SHP77 treated with DMSO at 0.1 percent for 48 hours (cell line): ENCODE data around the gene RAP1GAP2.
"Not testable (repeated sequence)": the region's sequence is repeated elsewhere in the genome, so short reads cannot be mapped to it uniquely, and the experiment has no call there.

Source experiments
- DNase-seq: peaks from one replicate; lab custom pipeline; 2025; lab: John Stamatoyannopoulos, UW

Gene RAP1GAP2

GRCh38 chr17:2885733-2886132, 89.5 kb downstream of the RAP1GAP2 start:
- DNase-seq = peak; percentile 68

DNA sequence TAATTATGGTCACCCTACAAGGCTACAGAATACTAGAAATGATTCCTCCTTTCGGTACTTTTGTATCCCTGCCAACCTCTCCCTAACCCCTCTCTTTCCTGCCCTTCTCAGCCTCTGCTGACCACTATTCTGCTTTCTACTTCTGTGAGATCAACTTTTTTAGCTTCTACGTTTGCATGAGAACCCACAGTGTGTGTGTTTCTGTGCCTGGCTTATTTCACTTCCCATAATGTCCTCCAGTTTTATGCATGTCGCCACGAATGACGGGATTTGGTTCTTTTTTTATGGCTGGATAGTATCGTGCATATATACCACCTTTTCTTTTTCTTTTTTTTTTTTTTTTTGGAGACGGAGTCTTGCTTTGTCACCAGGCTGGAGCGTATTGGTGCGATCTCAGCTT, 92.1 kb downstream of the RAP1GAP2 start:
- DNase-seq = no peak

DNA sequence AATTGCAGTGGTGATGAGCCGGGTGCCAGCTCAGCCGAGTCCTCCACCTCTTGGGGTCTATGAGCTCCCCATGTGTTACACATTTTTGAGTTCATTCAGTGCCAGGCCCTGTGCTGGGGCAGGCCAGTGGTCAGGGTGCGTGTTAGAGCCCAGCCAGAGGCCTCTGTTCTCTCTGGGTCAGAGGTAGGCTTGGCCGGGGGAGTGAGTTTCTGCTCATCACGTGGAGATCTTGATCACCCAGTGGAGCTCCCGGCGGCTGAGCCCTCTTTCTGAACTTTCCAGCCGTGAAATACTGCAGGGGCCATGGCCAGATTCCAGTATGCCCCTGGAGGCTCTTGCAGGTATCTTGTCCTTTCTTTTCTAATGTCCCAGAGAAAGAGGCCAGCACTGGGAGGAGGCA, 93.0 kb downstream of the RAP1GAP2 start:
- DNase-seq = no peak

DNA sequence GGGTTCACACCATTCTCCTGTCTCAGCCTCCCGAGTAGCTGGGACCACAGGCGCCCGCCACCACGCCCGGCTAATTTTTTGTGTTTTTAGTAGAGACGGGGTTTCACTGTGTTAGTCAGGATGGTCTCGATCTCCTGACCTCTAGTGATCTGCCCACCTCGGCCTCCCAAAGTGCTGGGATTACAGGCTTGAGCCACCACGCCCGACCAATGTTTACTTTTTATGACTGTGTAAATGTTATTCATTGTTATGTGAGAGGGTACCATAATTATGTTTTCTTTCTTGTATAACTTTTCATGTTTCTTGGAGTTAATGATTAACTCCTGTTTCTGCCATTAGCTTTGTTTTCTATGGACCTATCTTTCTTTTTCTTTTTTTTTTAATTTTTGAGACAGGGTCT, 94.5 kb downstream of the RAP1GAP2 start:
- DNase-seq = not testable (repeated sequence)

DNA sequence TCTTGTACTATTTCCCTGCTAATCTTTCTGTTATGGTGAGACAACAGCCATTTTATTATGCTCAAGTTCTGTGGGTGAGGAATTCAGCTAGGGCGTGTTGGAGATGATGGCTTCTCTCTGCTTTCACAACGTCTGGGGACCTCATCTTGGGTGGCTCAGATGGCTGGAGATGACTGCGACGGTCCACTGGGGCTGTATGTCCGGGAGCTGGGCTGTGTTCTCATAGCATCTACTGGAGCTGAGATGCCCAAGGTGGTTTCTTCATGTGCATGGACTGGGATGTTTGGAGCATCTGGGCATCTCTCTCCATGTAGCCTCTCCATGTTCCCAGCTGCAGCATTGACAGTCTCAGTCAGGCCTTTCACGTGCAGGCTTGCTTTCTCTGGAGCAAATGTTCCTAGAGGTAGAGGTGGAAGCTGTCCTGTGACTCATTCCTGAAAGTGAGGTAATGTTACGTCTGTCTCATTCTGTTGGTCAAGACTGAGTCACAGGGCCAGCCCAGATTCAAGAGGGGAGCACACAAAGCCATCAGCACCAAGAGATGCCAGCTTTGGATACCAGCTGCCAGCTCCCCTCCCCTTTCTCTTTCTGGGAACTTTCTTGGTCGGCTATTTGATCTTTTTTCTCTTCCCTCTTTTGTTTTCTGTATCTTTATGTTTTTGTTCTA, 96.2 kb downstream of the RAP1GAP2 start:
- DNase-seq = peak; percentile 55

- no peak for DNase-seq
These were observed 97.2 kb downstream of the RAP1GAP2 start for GRCh38 chr17:2893422-2893914.

GRCh38 chr17:2894782-2895181, 98.5 kb downstream of the RAP1GAP2 start:
- no peak for DNase-seq

- DNase-seq = no peak
These were observed 101.4 kb downstream of the RAP1GAP2 start for GRCh38 chr17:2897605-2898004.

- no peak for DNase-seq
These were observed 102.2 kb downstream of the RAP1GAP2 start for GRCh38 chr17:2898255-2898926.

GRCh38 chr17:2899906-2900305, 103.7 kb downstream of the RAP1GAP2 start:
- DNase-seq = no peak

- no peak for DNase-seq
These were observed 104.6 kb downstream of the RAP1GAP2 start for GRCh38 chr17:2900842-2901241.

DNA sequence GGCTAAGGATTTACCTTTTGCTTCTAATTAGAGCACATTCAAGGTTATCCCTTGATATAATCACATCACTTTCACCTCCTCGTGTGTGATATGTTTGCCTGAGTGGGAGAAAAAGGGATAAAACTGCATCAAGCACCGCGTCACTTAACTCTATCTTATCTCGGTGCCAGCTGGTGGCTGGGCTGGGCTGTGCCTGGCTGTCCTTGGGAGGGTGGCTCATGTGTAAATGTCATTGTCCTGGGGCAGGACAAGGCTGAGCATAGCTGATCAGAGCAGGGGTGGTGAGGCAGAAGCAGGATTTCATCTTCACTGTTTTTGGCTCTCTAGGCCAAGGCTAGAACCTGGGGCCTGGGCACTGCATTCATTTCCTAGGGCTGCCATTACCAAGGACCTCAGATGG, 105.3 kb downstream of the RAP1GAP2 start:
- DNase-seq = no peak

DNA sequence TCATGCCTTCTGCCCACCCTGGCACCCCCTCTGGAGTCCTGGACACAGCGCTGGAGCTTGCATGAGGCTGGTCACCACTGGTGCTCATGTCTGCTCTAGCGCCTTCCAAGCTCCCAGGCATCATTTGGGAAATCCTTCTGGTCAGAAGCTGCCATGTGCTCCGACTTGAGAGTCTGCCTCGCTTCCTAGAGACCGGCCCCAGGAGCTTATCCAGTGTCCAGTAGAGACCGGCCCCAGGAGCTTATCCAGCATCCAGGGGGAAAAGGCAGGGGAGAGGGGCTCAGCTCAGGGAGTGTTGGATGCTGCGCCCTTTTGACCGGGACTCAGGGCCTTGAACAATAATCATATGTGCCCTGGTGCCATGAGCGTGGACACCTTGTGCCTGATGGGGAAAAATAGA, 106.3 kb downstream of the RAP1GAP2 start:
- DNase-seq = no peak

DNA sequence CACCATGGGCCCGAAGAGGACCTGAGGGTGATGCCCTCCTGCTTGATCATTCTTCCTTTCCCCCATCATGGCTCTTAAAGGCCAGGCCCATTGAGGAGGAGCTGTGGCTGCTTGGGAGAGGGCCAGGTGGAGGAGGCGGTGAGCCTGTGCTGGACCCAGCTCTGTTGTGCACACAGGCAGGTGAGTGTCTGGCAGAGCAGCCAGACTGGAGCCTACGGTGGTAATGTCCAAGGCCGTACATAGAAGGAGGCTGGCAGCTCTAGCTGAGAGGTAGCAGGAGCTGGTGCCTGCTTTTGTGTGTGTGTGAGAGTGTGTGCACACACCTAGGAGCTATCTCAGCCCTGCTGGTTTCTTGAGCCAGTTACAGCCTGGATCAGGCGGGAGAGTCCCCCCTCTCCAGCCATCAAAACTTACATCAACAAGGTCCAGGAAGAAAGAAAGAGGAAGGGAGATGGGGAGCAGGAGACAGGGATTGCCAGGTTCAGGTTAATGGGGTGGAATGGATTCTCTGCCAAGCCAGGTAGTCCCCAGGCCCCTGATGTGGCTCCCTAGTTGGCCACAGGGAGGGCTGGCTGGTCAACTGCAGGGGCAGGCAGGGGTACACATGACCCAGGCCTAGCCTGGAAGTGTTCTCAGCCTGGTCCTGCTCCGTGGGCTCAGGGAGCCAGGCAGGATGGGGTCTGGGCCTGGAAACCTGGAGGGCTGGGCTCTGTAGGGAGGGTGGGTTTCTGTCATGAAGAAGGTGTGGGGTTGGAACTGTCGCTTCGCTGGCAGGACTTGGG, 107.1 kb downstream of the RAP1GAP2 start:
- no peak for DNase-seq

GRCh38 chr17:2904135-2904534, 107.9 kb downstream of the RAP1GAP2 start:
- no peak for DNase-seq

- no peak for DNase-seq
These were observed 109.0 kb downstream of the RAP1GAP2 start for GRCh38 chr17:2905269-2905668.

GRCh38 chr17:2905696-2906501, 109.7 kb downstream of the RAP1GAP2 start:
- no peak for DNase-seq

DNA sequence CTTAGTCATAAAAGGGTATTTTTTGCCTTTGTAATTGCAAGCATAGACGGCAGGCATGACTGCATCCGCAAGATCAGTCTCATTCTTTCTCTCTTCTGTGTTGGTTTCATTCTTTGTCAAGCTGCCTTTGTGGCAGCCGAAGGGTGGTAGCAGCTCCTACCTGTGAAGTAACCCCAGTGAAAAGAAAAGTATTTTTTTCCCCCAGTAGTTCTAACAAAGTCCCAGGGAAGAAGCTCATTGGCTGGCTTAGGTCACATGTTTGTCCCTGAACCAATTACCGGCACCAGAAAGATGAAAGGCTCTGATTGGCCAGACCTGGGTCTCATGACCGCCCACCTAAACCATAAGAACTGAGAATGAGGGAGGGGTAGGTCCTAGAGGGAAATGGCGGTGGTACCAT, 110.7 kb downstream of the RAP1GAP2 start:
- DNase-seq = no peak

GRCh38 chr17:2909175-2909845, 113.1 kb downstream of the RAP1GAP2 start:
- no peak for DNase-seq

DNA sequence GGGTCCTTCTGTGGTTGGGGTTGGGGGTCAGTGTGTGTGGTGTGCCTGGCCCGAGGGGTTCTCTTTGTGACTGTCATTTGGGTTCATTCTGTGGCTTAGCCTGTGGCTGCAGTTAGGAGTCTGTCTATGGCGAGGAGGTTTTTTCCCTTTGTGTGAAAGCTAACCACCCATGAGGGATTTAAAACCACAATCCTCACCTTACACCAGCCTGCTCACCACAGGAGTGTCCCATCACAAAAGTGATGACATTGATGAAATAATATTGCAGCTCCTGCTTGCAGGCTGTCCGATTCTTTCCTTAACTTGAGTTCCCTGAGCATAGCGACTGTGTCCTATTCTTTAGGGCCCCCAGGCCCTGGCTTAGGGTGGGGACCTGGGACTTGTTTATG, 113.6 kb downstream of the RAP1GAP2 start:
- no peak for DNase-seq

DNA sequence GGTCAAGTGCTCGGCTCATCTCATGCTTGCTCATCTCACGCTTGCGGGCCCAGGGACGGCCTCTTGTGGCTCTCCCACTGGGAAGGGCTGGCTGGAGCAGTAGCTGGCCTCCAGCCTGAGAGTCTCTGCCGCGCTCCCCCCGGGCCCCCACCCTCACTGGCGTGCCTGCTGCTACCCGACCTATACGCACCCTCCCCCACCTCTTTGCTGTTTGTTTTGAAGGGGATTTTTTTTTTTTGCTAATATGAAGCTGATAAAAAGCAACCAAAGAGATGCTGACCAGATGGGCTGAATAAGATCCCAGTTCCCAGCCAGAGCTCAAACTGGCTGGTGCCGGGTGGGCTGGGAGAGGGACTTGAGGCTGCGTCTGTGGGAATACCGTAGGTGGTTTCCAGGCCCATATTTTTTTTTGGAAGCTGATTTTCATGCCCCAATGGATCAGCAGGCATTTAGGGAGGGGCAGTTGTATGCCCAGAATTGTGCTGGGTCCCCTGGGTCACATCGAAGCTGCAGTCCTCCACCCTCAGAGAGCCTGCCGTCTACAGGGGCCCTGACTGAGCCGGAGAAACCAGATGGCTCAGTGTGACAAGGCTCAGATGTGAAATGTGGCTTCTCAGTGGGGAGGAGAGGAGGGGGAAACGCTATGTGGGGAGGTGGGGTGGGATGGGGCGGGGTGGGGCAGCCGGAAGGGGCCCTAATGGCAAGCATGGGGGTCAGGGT, 115.0 kb downstream of the RAP1GAP2 start:
- DNase-seq = no peak
